OCI-M1 (cell line): ENCODE results near the gene TSEN2.
"Not testable (repeated sequence)": the region's sequence is repeated elsewhere in the genome, so short reads cannot be mapped to it uniquely, and the experiment has no call there.

Source experiments
- DNase-seq: peaks from one replicate; lab custom pipeline; 2025; lab: John Stamatoyannopoulos, UW

Gene TSEN2

GRCh38 chr3:12472000-12472610 is 12.2 kb upstream of the TSEN2 start:
- no peak for DNase-seq

GRCh38 chr3:12472796-12473195 is 11.5 kb upstream of the TSEN2 start:
- no peak for DNase-seq

GRCh38 chr3:12473511-12473910 is 10.8 kb upstream of the TSEN2 start:
- no peak for DNase-seq

- DNase-seq = no peak
Observed at GRCh38 chr3:12476238-12476897, 7.9 kb upstream of the TSEN2 start.

- no peak for DNase-seq
Observed at GRCh38 chr3:12477256-12477655, 7.0 kb upstream of the TSEN2 start.

GRCh38 chr3:12478326-12478725 is 6.0 kb upstream of the TSEN2 start:
- no peak for DNase-seq

GRCh38 chr3:12479198-12479597 is 5.1 kb upstream of the TSEN2 start:
- DNase-seq = not testable (repeated sequence)

- DNase-seq = peak; percentile 58
Observed at GRCh38 chr3:12479919-12480427, 4.3 kb upstream of the TSEN2 start.

- DNase-seq = no peak
Observed at GRCh38 chr3:12483410-12483809, 870 bp upstream of the TSEN2 start.

- no peak for DNase-seq
Observed at GRCh38 chr3:12483872-12484197, 445 bp upstream of the TSEN2 start.

- DNase-seq = no peak
Observed at GRCh38 chr3:12484983-12485327, 675 bp downstream of the TSEN2 start.

GRCh38 chr3:12486001-12486400 is 1.7 kb downstream of the TSEN2 start:
- DNase-seq = no peak

- no peak for DNase-seq
Observed at GRCh38 chr3:12486916-12487315, 2.6 kb downstream of the TSEN2 start.

GRCh38 chr3:12487336-12487735 is 3.1 kb downstream of the TSEN2 start:
- no peak for DNase-seq

GRCh38 chr3:12487786-12488185 is 3.5 kb downstream of the TSEN2 start:
- no peak for DNase-seq

- no peak for DNase-seq
Observed at GRCh38 chr3:12489368-12489767, 5.1 kb downstream of the TSEN2 start.

- DNase-seq = no peak
Observed at GRCh38 chr3:12489832-12490231, 5.6 kb downstream of the TSEN2 start.

- no peak for DNase-seq
Observed at GRCh38 chr3:12490547-12490946, 6.3 kb downstream of the TSEN2 start.

GRCh38 chr3:12495749-12496452 is 11.6 kb downstream of the TSEN2 start:
- no peak for DNase-seq

- DNase-seq = no peak
Observed at GRCh38 chr3:12496453-12496761, 12.1 kb downstream of the TSEN2 start.

- no peak for DNase-seq
Observed at GRCh38 chr3:12499474-12499873, 15.2 kb downstream of the TSEN2 start.

GRCh38 chr3:12501360-12502020 is 17.2 kb downstream of the TSEN2 start:
- DNase-seq = no peak
